B cell (primary cell): Measurements from ENCODE around the gene NR6A1. TPM values are rescaled to one million over a fixed set of nuclear protein-coding genes. Genes with fewer than 3 reads are reported as not detected.

Source experiments
- ATAC-seq: fragments of 200-7000 bp; cut with Tn5 transposase; one replicate; pipeline ENCODE4 v1.10.0; 2021; ENCODE audit warnings: low read depth, mild to moderate bottlenecking, moderate number of reproducible peaks, moderate library complexity
- CTCF ChIA-PET: fragments of 350-600 bp; sonication (Branson Sonifier 250); formaldehyde crosslinking; loops from one replicate; lab custom pipeline; 2021; ENCODE audit warnings: antibody characterized with exemption, inconsistent platforms; lab: Charles Lee
- POLR2A ChIA-PET: fragments of 350-600 bp; sonication (Branson Sonifier 250); formaldehyde crosslinking; loops from one replicate; lab custom pipeline; 2021; ENCODE audit warnings: antibody characterized with exemption; lab: Charles Lee
- DNase-seq: peaks from one replicate; pipeline ENCODE4 v3.0.0; 2013
- H2AFZ ChIP-seq: 2 replicates; pipeline ENCODE4 v1.6.1; 2012; ENCODE audit warnings: mild to moderate bottlenecking, low read depth, low read length; ENCODE audit not compliant: insufficient read depth, poor library complexity, severe bottlenecking
- H3K27ac ChIP-seq, 2 donors: 1 replicate in 1 of 2; 2 replicates in 1 of 2; pipeline ENCODE4 v1.5.1; 2012 to 2013; ENCODE audit warnings: low read length in 2 of 2, mild to moderate bottlenecking in 2 of 2, moderate library complexity in 1 of 2
- H3K27me3 ChIP-seq, 4 experiments: fragments of 200-600 bp in 1 of 4; sonication (generic) in 1 of 4; replicated peaks in 1 of 4; 1 replicate in 2 of 4; 2 replicates in 2 of 4; pipeline versions ENCODE4 v1.6.1 to v1.7.0; 2013 to 2016; ENCODE audit warnings: low read length in 3 of 4, mild to moderate bottlenecking in 2 of 4, mixed read lengths in 1 of 4, moderate library complexity in 1 of 4; ENCODE audit not compliant: insufficient read depth in 4 of 4, control insufficient read depth in 3 of 4; ENCODE audit errors: control extremely low read depth in 1 of 4
- H3K36me3 ChIP-seq, 2 experiments: replicated peaks in 1 of 2; 1 replicate in 1 of 2; 2 replicates in 1 of 2; pipeline versions ENCODE4 v1.6.1 to v1.7.1; 2013; ENCODE audit warnings: low read length in 1 of 2; ENCODE audit not compliant: insufficient read depth in 2 of 2, control insufficient read depth in 1 of 2; ENCODE audit errors: control extremely low read depth in 1 of 2, extremely low read depth in 1 of 2
- H3K4me1 ChIP-seq, 2 donors: fragments of 200-600 bp in 1 of 2; sonication (generic) in 1 of 2; 1 replicate in 1 of 2; 2 replicates in 1 of 2; pipeline versions ENCODE4 v1.5.1 to v1.6.1; 2013 to 2017; ENCODE audit warnings: low read length in 2 of 2; ENCODE audit not compliant: control insufficient read depth in 2 of 2, insufficient read depth in 2 of 2
- H3K4me2 ChIP-seq: replicated peaks from 2 replicates; pipeline ENCODE3; 2012; ENCODE audit warnings: mild to moderate bottlenecking, low read depth, low read length; ENCODE audit not compliant: poor library complexity, severe bottlenecking
- H3K4me3 ChIP-seq, 5 experiments: fragments of 200-600 bp in 1 of 5; sonication (generic) in 1 of 5; 1 replicate in 3 of 5; 2 replicates in 2 of 5; pipeline versions ENCODE4 v1.5.1 to v1.7.0; 2011 to 2016; ENCODE audit warnings: low read length in 4 of 5, mild to moderate bottlenecking in 4 of 5, low read depth in 2 of 5, control low read depth in 1 of 5, moderate library complexity in 1 of 5; ENCODE audit not compliant: insufficient read depth in 1 of 5; ENCODE audit errors: control extremely low read depth in 1 of 5, extremely low read depth in 1 of 5
- H3K79me2 ChIP-seq: fragments of 200-600 bp; sonication (generic); one replicate; pipeline ENCODE4 v1.6.0; 2016; ENCODE audit warnings: low read length; ENCODE audit not compliant: control insufficient read depth, insufficient read depth
- H3K9ac ChIP-seq: fragments of 200-600 bp; sonication (generic); 2 replicates; pipeline ENCODE4 v1.6.1; 2017; ENCODE audit warnings: mild to moderate bottlenecking, low read length, moderate library complexity
- H3K9me3 ChIP-seq, 3 donors: one replicate each; pipeline versions ENCODE4 v1.6.1 to v1.7.1; 2013; ENCODE audit warnings: low read length in 2 of 3; ENCODE audit not compliant: control insufficient read depth in 2 of 3, insufficient read depth in 1 of 3; ENCODE audit errors: control extremely low read depth in 1 of 3
- H4K20me1 ChIP-seq: 2 replicates; pipeline ENCODE4 v1.6.0; 2012; ENCODE audit warnings: mild to moderate bottlenecking, low read length; ENCODE audit not compliant: insufficient read depth, control insufficient read depth, poor library complexity, severe bottlenecking
- H3K27ac Mint-ChIP-seq: one replicate; pipeline ENCODE4 v1.8.0; 2021; ENCODE audit warnings: mixed read lengths
- H3K27me3 Mint-ChIP-seq: one replicate; pipeline ENCODE4 v1.8.0; 2021; ENCODE audit warnings: mixed read lengths
- H3K4me1 Mint-ChIP-seq: one replicate; pipeline ENCODE4 v1.8.0; 2021; ENCODE audit warnings: mixed read lengths
- H3K4me3 Mint-ChIP-seq: one replicate; pipeline ENCODE4 v1.8.0; 2021; ENCODE audit warnings: mixed read lengths
- H3K9me3 Mint-ChIP-seq: one replicate; pipeline ENCODE4 v1.8.0; 2022; ENCODE audit warnings: mixed read lengths; ENCODE audit not compliant: insufficient read depth
- EZH2 ChIP-seq: IDR thresholded peaks from 2 replicates; pipeline ENCODE4 v1.6.1; 2012; ENCODE audit warnings: borderline replicate concordance, low read depth, mild to moderate bottlenecking, moderate library complexity, low read length; ENCODE audit not compliant: insufficient read depth, poor library complexity, severe bottlenecking
- WGBS: methylation state at CpG from one replicate; pipeline ENCODE4 v1.1.5; 2013; ENCODE audit warnings: missing lambda C conversion rate; ENCODE audit not compliant: insufficient coverage; 5-methylcytosine and 5-hydroxymethylcytosine counted together
- intact Hi-C: fragments of 100-400 bp; cut with micrococcal nuclease; formaldehyde crosslinking; loops from one replicate; pipeline ENCODE4 v1.10.0; 2022
- polyA plus RNA-seq: library from polyadenylated mRNA; depleted of rRNA; stranded (reverse); fragments of >200 nt; gene quantifications from 2 replicates; pipeline ENCODE4 v1.2.3, GENCODE V29; 2012
- total RNA-seq, 2 donors: library from RNA; stranded (reverse); fragments of 120-200 nt in 1 of 2; gene quantifications; 1 replicate in 1 of 2; 2 replicates in 1 of 2; pipeline versions ENCODE4 v1.2.3 to v1.2.4, GENCODE V29; 2013 to 2022
- TF ChIP-seq, protein P1 (sequence below): fragments of 200-600 bp; IDR thresholded peaks from one replicate; pipeline ENCODE4 v1.8.0; 2022; ENCODE audit warnings: antibody characterized with exemption, mild to moderate bottlenecking

The NR6A1 gene
- total and polyA plus RNA-seq, 2 donors (not counting 1 experiment from before 2014, with no cell fraction given): 0.09 to 0.67 TPM

DNA sequence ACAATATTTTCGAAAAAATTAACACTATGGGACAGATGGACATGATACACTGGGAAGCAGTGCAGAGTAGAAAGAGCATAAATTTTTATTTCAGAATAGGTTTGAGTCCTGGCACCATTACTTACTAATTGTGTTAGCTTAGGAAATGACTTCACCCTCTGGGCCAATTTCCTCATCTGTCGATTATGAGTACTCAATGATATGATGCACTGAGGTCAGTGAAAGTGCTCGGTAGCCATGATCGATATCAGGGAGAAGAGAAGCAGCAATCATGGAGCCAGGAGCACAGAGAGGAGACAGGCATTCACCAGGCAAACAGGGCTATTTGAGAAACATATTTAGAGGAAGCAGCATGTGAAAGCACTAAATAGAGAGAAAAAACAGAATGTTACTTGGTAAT is 29.4 kb downstream of the NR6A1 start:
- Histone ChIP-seq H3K4me2 (no peak overlapping the region), H3K4me3 (no peak overlapping the region), H3K27ac (no peak overlapping the region), H3K79me2 (no peaks in the 10 kb centered on the region), H2AFZ (no peak overlapping the region), H3K27me3 (no peaks in the 10 kb centered on the region), H3K36me3 (no peaks in the 10 kb centered on the region), H3K9ac (no peak overlapping the region), H3K9me3 (no peaks in the 10 kb centered on the region), H4K20me1 (no peaks in the 10 kb centered on the region), H3K4me1 (no peaks in the 10 kb centered on the region)
- H3K9me3 Mint-ChIP-seq: no peaks in the 10 kb centered on the region
- ChIA-PET CTCF (interaction anchor here (1.0 kb wide), 1 partner anchor 30 kb away, joined by 3 read pairs; no protein-coding TSS in a partner anchor), POLR2A (no interaction called here)
- H3K27me3 Mint-ChIP-seq: no peaks in the 10 kb centered on the region
- 89% methylated on average over 3 of the region's 4 CpGs for WGBS
- intact Hi-C loops: no loop called here
- H3K4me3 Mint-ChIP-seq: no peak overlapping the region
- ATAC-seq (no peak), DNase-seq (no peak)
- peaks cover 2% of the 10 kb centered on the region for H3K4me1 Mint-ChIP-seq
- no peak for TF ChIP-seq EZH2
- TF ChIP-seq, protein P1, sequence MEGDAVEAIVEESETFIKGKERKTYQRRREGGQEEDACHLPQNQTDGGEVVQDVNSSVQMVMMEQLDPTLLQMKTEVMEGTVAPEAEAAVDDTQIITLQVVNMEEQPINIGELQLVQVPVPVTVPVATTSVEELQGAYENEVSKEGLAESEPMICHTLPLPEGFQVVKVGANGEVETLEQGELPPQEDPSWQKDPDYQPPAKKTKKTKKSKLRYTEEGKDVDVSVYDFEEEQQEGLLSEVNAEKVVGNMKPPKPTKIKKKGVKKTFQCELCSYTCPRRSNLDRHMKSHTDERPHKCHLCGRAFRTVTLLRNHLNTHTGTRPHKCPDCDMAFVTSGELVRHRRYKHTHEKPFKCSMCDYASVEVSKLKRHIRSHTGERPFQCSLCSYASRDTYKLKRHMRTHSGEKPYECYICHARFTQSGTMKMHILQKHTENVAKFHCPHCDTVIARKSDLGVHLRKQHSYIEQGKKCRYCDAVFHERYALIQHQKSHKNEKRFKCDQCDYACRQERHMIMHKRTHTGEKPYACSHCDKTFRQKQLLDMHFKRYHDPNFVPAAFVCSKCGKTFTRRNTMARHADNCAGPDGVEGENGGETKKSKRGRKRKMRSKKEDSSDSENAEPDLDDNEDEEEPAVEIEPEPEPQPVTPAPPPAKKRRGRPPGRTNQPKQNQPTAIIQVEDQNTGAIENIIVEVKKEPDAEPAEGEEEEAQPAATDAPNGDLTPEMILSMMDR: no peak
- H3K27ac Mint-ChIP-seq: no peak overlapping the region

DNA sequence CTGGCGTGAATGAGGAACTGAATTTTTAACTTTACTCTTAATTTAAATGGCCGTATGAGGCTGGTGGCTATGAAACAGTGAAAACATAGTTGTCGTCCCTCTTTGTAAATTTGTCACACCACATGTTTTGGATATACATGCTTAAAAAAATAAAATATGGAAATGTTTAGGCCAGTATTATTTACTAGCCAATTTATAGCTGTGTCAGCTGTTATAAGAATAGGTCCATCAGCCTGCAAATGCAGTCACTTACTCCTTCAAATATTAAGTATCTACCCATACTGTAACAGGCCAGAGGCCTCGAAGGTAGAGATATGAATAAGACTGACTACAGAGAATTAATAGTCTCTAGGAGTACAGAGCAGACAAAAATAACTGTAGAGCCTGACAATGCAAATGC is 30.0 kb downstream of the NR6A1 start:
- no peak overlapping the region for H3K4me2 ChIP-seq
- ATAC-seq (no peak), DNase-seq (no peak)
- H4K20me1 ChIP-seq: no peaks in the 10 kb centered on the region
- H3K36me3 ChIP-seq: no peaks in the 10 kb centered on the region
- H2AFZ ChIP-seq: no peak overlapping the region
- WGBS: no CpG with 5 or more reads among the region's 4 CpGs
- TF ChIP-seq, protein P1: no peak
- no peak for TF ChIP-seq EZH2
- no peaks in the 10 kb centered on the region for H3K9me3 ChIP-seq
- no peak overlapping the region for H3K27ac Mint-ChIP-seq
- no peaks in the 10 kb centered on the region for H3K79me2 ChIP-seq
- H3K27me3 Mint-ChIP-seq: no peaks in the 10 kb centered on the region
- no peaks in the 10 kb centered on the region for H3K27me3 ChIP-seq
- H3K9ac ChIP-seq: no peak overlapping the region
- H3K9me3 Mint-ChIP-seq: no peaks in the 10 kb centered on the region
- H3K4me1 ChIP-seq: no peaks in the 10 kb centered on the region
- ChIA-PET CTCF (interaction anchor here (1.0 kb wide), 1 partner anchor 29 kb away, joined by 3 read pairs; no protein-coding TSS in a partner anchor), POLR2A (no interaction called here)
- no peak overlapping the region for H3K27ac ChIP-seq
- H3K4me3 Mint-ChIP-seq: no peak overlapping the region
- H3K4me1 Mint-ChIP-seq: peaks cover 2% of the 10 kb centered on the region
- H3K4me3 ChIP-seq: no peak overlapping the region
- intact Hi-C loops: no loop called here
